ENCODE data around the gene SCGB1A1.

- TF ChIP-seq CTCF (IDR thresholded peaks at IDR 0.05) (no peak), ZFX (IDR thresholded peaks at IDR 0.05; ENCODE audit: borderline replicate concordance) (no peak)
Observed at GRCh38 chr11:62418733-62419132, at the start of gene SCGB1A1.
